Activated T-helper 1 cell treated with anti-CD3 and anti-CD28 coated beads, Interleukin-12 subunit alpha, Interleukin-12 subunit beta, Interleukin-2, Interleukin-4 antibody, amounts not matched to agents 30 ng/mL and 10 ng/mL and 1 ng/mL, durations not matched to agents 14 hours and 24 hours and 36 hours (primary cell): ENCODE data around the gene ZNF507. TPM values are rescaled to one million over a fixed set of nuclear protein-coding genes. Genes with fewer than 3 reads are reported as not detected.

Source experiments
- DNase-seq: peaks from one replicate; pipeline ENCODE4 v3.0.0; 2021; ENCODE audit warnings: low spot score
- H3K27ac Mint-ChIP-seq: one replicate; pipeline ENCODE4 v1.8.0; 2021; ENCODE audit warnings: mild to moderate bottlenecking, mixed read lengths
- H3K27me3 Mint-ChIP-seq: one replicate; pipeline ENCODE4 v1.8.0; 2022; ENCODE audit warnings: mild to moderate bottlenecking, moderate library complexity, mixed read lengths; ENCODE audit not compliant: insufficient read depth
- H3K36me3 Mint-ChIP-seq: one replicate; pipeline ENCODE4 v1.8.0; 2021; ENCODE audit warnings: low read depth, mixed read lengths
- H3K4me1 Mint-ChIP-seq: one replicate; pipeline ENCODE4 v1.8.0; 2021; ENCODE audit warnings: low read depth, mixed read lengths
- H3K4me3 Mint-ChIP-seq: one replicate; pipeline ENCODE4 v1.8.0; 2021; ENCODE audit warnings: mild to moderate bottlenecking, moderate library complexity, mixed read lengths
- H3K9me3 Mint-ChIP-seq: one replicate; pipeline ENCODE4 v1.8.0; 2021; ENCODE audit warnings: mixed read lengths
- intact Hi-C: fragments of 100-400 bp; cut with micrococcal nuclease; formaldehyde crosslinking; loops from one replicate; pipeline ENCODE4 v1.15.1; 2024
- total RNA-seq: library from RNA; stranded (reverse); gene quantifications from 2 replicates; pipeline ENCODE4 v1.2.3, GENCODE V29; 2022

ZNF507 gene
- total RNA-seq, 1 donor from 2014 or later = 32.4 TPM

- no peak for DNase-seq
- Mint-ChIP-seq H3K36me3 (peaks cover 7% of the 10 kb centered on the region), H3K4me1 (no peaks in the 10 kb centered on the region), H3K27me3 (no peaks in the 10 kb centered on the region), H3K4me3 (no peak overlapping the region), H3K9me3 (no peaks in the 10 kb centered on the region), H3K27ac (no peak overlapping the region)
- intact Hi-C loops = no loop called here
These were observed 43.0 kb downstream of the ZNF507 start for GRCh38 chr19:32388393-32388855.

DNA sequence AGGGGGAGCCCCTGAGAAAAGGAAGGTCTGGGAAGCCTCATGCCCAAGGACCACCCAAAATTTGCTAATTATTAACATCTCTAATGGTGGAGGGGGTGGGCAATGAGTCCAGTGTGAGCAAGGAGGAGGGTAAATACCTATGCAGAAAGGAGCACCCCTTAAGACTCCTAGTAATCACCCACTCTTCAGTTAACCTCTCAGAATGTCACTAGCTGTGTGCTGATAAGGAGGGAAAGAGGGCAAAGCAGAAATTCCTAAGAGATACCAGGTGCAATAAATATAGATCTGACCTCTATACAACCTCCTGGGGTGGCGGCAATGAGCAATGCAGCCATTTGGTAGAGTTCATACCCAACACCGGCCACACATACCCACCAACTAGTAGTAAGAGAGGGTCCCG lies 47.5 kb downstream of the ZNF507 start:
- no peak for DNase-seq
- intact Hi-C loops = no loop called here
- H3K27ac Mint-ChIP-seq = no peak overlapping the region
- H3K4me1 Mint-ChIP-seq = peaks cover 13% of the 10 kb centered on the region
- H3K27me3 Mint-ChIP-seq = no peaks in the 10 kb centered on the region
- H3K4me3 Mint-ChIP-seq = no peak overlapping the region
- H3K9me3 Mint-ChIP-seq = no peaks in the 10 kb centered on the region
- no peaks in the 10 kb centered on the region for H3K36me3 Mint-ChIP-seq

GRCh38 chr19:32396046-32396652 lies 50.7 kb downstream of the ZNF507 start:
- H3K4me3 Mint-ChIP-seq = no peak overlapping the region
- DNase-seq = no peak

GRCh38 chr19:32397671-32398101 lies 52.3 kb downstream of the ZNF507 start:
- Mint-ChIP-seq H3K4me3 (no peak overlapping the region), H3K4me1 (peaks cover 13% of the 10 kb centered on the region), H3K27me3 (peaks cover 3% of the 10 kb centered on the region), H3K36me3 (no peaks in the 10 kb centered on the region), H3K27ac (no peak overlapping the region), H3K9me3 (no peaks in the 10 kb centered on the region)
- no peak for DNase-seq
- intact Hi-C loops = no loop called here

More at GRCh38 chr19:32396046-32396652, 50.7 kb downstream of the ZNF507 start:
- Mint-ChIP-seq H3K4me1 (peaks cover 13% of the 10 kb centered on the region), H3K27me3 (no peaks in the 10 kb centered on the region), H3K9me3 (no peaks in the 10 kb centered on the region), H3K36me3 (no peaks in the 10 kb centered on the region), H3K27ac (peak overlapping the region; percentile 23)
- intact Hi-C loops = no loop called here

DNA sequence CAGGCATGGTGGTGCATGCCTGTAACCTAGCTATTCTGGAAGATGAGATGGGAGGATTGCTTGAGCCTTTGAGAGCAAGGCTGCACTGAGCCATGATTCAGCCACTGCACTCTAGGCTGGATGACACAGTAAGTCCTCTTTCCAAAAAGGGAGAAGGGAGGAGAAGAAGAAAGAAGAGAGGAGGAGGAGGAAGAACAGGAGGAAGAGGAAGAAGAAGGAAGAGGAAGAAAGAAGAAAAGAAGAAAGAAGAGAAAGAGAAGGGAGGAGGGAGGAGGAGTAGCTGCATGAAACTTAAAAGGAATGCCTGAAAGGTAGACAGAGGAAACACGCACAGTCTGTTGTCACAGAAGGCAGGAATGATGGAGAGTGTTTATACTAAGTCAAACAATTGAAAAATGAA lies 56.6 kb downstream of the ZNF507 start:
- no peaks in the 10 kb centered on the region for H3K9me3 Mint-ChIP-seq
- intact Hi-C loops = no loop called here
- H3K36me3 Mint-ChIP-seq = peaks cover 2% of the 10 kb centered on the region
- DNase-seq = no peak
- H3K27me3 Mint-ChIP-seq = peaks cover 5% of the 10 kb centered on the region
- peaks cover 16% of the 10 kb centered on the region for H3K4me1 Mint-ChIP-seq
- no peak overlapping the region for H3K27ac Mint-ChIP-seq
- peak overlapping the region; percentile 40 for H3K4me3 Mint-ChIP-seq

DNA sequence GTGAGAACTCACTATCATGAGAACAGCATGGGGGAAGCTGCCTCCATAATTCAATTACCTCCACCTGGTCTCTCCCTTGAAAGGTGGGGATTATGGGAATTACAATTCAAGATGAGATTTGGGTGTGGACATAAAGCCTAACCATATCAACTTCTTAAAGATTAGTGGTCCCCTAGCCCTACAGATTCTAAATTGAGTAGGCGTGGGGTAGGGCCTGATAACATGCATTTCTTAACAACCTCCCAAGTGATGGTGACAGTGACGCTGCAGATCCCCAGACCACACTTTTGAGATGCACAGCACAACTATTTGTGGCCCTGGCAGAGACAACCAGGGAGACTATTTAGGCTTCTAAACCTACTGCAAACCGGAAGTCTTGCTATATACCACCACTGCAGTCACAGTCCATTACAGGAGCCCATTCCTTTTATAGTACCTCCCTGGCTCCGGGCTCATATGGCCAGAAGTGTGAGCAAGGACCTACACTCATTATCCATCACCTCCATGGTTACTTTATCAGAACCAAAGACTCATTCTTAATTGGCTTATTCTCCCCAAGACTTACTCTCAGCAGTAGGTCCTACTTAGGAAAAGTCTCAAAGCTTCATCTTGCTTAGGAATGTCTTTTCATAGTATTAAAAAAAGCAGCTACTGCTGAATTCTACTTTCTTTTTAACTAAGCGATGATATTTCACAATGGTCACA lies 58.0 kb downstream of the ZNF507 start:
- Mint-ChIP-seq H3K27me3 (peaks cover 5% of the 10 kb centered on the region), H3K36me3 (peaks cover 2% of the 10 kb centered on the region), H3K27ac (no peak overlapping the region), H3K4me1 (peaks cover 17% of the 10 kb centered on the region), H3K9me3 (no peaks in the 10 kb centered on the region), H3K4me3 (peak overlapping the region; percentile 86)
- intact Hi-C loops = no loop called here
- no peak for DNase-seq

DNA sequence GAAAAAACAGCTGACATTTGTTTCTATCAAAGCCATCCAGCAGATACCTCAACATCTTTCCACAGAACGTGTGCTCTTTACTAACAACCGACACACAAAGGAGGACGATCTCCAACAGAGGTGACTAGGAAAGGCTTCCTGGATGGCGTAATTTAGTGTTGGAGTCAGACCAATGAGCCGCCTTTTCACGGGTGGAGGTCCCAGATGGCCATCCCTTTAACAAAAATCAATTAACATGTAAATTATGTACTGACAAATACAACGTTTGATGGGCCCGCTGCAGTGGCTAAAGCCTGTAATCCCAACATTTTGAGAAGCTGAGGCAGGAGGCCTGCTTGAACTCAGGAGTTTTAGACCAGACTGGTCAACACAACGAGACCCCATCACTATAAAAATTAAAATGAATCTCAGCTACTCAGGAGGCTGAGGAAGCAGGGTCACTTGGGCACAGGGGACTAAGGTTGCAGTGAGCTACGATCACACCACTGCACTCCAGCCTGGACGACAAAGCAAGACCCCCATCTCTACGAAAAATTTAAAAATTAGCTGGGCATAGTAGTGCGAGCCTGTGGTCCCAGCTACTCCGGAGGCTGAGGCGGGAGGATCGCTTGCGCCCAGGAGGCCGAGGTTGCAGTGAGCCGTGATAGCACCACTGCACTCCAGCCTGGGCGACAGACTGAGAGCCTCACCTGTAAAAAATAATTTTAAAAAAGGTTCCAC lies 59.0 kb downstream of the ZNF507 start:
- peaks cover 5% of the 10 kb centered on the region for H3K27me3 Mint-ChIP-seq
- H3K4me3 Mint-ChIP-seq = peak overlapping the region; percentile 86
- peak overlapping the region; percentile 62 for H3K27ac Mint-ChIP-seq
- H3K4me1 Mint-ChIP-seq = peaks cover 17% of the 10 kb centered on the region
- peaks cover 2% of the 10 kb centered on the region for H3K36me3 Mint-ChIP-seq
- intact Hi-C loops = loop anchor here (2.0 kb wide), 1 partner anchor 270 kb away; the partner anchor contains the start of genes ANKRD27 and RGS9BP
- DNase-seq = no peak
- H3K9me3 Mint-ChIP-seq = no peaks in the 10 kb centered on the region

GRCh38 chr19:32404933-32405430 lies 59.6 kb downstream of the ZNF507 start:
- Mint-ChIP-seq H3K4me3 (peak overlapping the region; percentile 86), H3K27ac (peak overlapping the region; percentile 86), H3K36me3 (peaks cover 3% of the 10 kb centered on the region), H3K9me3 (no peaks in the 10 kb centered on the region), H3K27me3 (peaks cover 5% of the 10 kb centered on the region), H3K4me1 (peaks cover 17% of the 10 kb centered on the region)
- intact Hi-C loops = loop anchor here (1.0 to 5.0 kb wide), 5 partner anchors 60 to 567 kb away; partner anchors contain the start of genes ANKRD27, CEP89, FAAP24 and NUDT19
- DNase-seq = no peak

DNA sequence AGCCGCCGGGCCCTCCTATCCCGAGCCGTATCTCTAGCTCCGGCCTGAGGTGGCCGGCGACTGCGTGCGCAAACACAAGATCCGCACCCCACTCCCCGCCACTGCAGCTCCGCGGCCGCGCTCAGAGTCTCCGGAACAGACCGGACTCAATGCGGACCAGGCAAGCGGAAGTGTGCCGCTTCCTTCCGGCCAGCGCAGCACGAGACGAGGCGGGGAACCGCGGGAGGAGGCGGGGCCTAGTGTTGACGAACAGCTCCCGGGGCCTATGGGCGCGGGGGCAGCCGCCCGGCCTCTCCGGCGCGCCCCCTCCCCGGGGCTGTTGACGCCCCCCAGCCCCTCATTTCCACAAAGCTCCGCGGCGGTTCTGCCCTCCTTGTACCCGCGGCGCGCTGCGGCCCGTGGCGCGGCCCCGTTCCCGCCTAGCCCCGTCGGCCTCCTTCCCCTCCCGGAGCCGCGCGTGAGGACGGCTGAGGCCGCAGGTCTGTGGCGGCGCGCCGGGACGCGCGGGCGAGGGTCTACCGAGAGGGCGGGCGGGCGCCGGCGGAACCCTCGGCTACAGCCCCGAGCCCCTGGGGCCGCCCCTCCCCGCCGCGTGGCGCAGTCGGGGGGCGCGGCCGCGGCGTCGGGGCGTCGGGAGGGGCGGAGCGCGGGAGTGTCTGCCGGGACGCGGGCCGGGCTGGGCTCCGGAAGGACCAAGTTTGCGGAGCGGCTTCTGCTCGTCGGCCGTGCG lies 60.2 kb downstream of the ZNF507 start, which contains the start of gene DPY19L3:
Gene DPY19L3 (plus strand): TSS at position 340 of the 730 bp plus-strand sequence. CDS start 2,484 bp downstream, outside the sequence.
- DNase-seq = peak; percentile 89
- no peaks in the 10 kb centered on the region for H3K9me3 Mint-ChIP-seq
- H3K4me1 Mint-ChIP-seq = peaks cover 17% of the 10 kb centered on the region
- H3K4me3 Mint-ChIP-seq = peak within 1 kb of the TSS; percentile 90
- intact Hi-C loops = loop anchor here (1.0 to 5.0 kb wide), 5 partner anchors 60 to 567 kb away; partner anchors contain the start of genes ANKRD27, CEP89, FAAP24 and NUDT19
- H3K36me3 Mint-ChIP-seq = peaks cover 3% of the 10 kb centered on the region
- H3K27ac Mint-ChIP-seq = peak within 1 kb of the TSS; percentile 88
- H3K27me3 Mint-ChIP-seq = peaks cover 5% of the 10 kb centered on the region

DNA sequence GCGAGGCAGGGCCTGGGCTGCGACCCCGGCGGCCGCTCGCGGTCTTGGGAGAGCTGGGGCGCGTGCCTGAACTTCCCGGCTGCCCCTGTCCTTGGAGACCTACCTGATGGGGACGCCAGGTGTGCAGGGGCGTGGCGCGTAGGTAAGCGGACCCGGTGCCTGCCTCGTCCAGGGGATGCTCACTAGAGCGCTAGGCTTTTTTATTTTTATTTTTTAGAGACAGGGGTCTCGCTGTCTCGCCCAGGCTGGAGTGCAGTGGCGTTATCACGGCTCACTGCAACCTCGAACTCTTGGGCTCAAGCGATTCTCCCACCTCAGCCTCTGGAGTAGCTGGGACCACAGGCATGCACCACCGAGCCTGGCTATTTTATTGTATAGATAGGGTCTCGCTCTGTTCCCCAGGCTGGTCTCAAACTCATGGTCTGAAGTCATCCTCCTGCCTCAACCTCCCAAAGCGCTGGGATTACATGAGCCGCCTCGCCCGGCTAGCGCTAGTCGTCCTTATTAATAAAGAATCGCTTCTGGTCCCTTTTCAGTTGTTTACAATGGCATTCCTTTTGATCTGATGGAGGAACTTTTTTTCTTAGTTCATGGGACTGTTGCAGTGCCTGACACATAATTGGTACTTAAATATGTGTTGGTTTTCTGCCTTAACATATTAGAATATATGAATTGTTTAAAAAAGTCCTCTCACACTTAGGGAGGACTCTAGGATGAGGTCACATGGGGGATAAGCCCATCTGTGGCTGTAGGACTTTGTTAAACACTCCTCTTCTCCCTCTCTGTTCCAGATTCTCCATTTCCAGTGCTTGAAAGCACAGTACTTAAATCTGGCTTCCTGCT lies 61.0 kb downstream of the ZNF507 start:
- H3K4me1 Mint-ChIP-seq = peaks cover 17% of the 10 kb centered on the region
- H3K9me3 Mint-ChIP-seq = no peaks in the 10 kb centered on the region
- H3K27me3 Mint-ChIP-seq = peaks cover 5% of the 10 kb centered on the region
- H3K36me3 Mint-ChIP-seq = peaks cover 7% of the 10 kb centered on the region
- peak overlapping the region; percentile 88 for H3K27ac Mint-ChIP-seq
- intact Hi-C loops = loop anchor here (5.0 kb wide), 2 partner anchors 286 to 566 kb away; partner anchors contain the start of genes CEP89, FAAP24 and NUDT19
- H3K4me3 Mint-ChIP-seq = peak overlapping the region; percentile 90
- DNase-seq = no peak
